HepG2 (cell line): Measurements from ENCODE around the gene DCST2. TPM values are rescaled to one million over a fixed set of nuclear protein-coding genes. Genes with fewer than 3 reads are reported as not detected.

Experiments used
- JUN ChIP-seq: sonication (generic); formaldehyde crosslinking; IDR thresholded peaks from 2 replicates; pipeline ENCODE4 v1.4.0; 2020; ENCODE audit warnings: mild to moderate bottlenecking, missing genetic modification reagents
- KLF6 ChIP-seq: IDR thresholded peaks from 2 replicates; pipeline ENCODE4 v1.8.0; 2016; ENCODE audit warnings: missing biosample characterization, missing genetic modification reagents
- NFYC ChIP-seq: IDR thresholded peaks from 2 replicates; pipeline ENCODE4 v1.6.1; 2016; ENCODE audit warnings: missing genetic modification reagents, missing compliant biosample characterization
- SYNCRIP ChIP-seq: fragments of 200-400 bp; formaldehyde crosslinking; IDR thresholded peaks from 2 replicates; pipeline ENCODE4 v1.6.1; 2018; ENCODE audit warnings: mild to moderate bottlenecking, low read depth, low read length; ENCODE audit not compliant: insufficient read depth
- ZNF484 ChIP-seq: sonication (generic); formaldehyde crosslinking; IDR thresholded peaks from 2 replicates; pipeline ENCODE4 v1.5.1; 2020; ENCODE audit warnings: mild to moderate bottlenecking, low read depth, missing genetic modification reagents, borderline replicate concordance
- ZSCAN21 ChIP-seq: sonication (generic); formaldehyde crosslinking; IDR thresholded peaks from 2 replicates; pipeline ENCODE4 v1.8.0; 2022; ENCODE audit warnings: mild to moderate bottlenecking, missing genetic modification reagents, moderate library complexity, borderline replicate concordance
- polyA plus RNA-seq, 8 experiments: library from polyadenylated mRNA; depleted of rRNA in 3 of 8; stranded (reverse) in 7 of 8; unstranded in 1 of 8; fragments of >200 nt; fragmentation: Illumina TruSeq in 4 of 8; extraction: Trizol in 4 of 8; gene quantifications; 2 replicates each; pipeline versions ENCODE4 v1.2.1 to v1.2.3, GENCODE V29; 2011 to 2016; ENCODE audit warnings: low read depth in 4 of 8, missing spikeins in 1 of 8, mixed read lengths in 1 of 8; ENCODE audit not compliant: insufficient read depth in 1 of 8
- total RNA-seq, 5 experiments: library from RNA; depleted of rRNA; stranded (reverse); fragments of >200 nt; fragmentation: Illumina TruSeq; extraction: Trizol; gene quantifications; 2 replicates each; pipeline ENCODE4 v1.2.3, GENCODE V29; 2016; ENCODE audit warnings: low read depth in 1 of 5
- TF ChIP-seq, protein P1 (sequence below): sonication (generic); formaldehyde crosslinking; IDR thresholded peaks from 2 replicates; pipeline ENCODE4 v1.5.0; 2020; ENCODE audit warnings: mild to moderate bottlenecking, missing genetic modification reagents
- TF ChIP-seq, protein P2 (sequence below): IDR thresholded peaks from 2 replicates; pipeline ENCODE4 v1.6.1; 2012; ENCODE audit warnings: low read length, improper control_type of control experiment

DCST2 gene
- total and polyA plus RNA-seq, 2 of the 13 experiments (the other 11 are each of a cell fraction or from before 2014, with no cell fraction given) = 0.74 TPM; not detected in 1

DNA sequence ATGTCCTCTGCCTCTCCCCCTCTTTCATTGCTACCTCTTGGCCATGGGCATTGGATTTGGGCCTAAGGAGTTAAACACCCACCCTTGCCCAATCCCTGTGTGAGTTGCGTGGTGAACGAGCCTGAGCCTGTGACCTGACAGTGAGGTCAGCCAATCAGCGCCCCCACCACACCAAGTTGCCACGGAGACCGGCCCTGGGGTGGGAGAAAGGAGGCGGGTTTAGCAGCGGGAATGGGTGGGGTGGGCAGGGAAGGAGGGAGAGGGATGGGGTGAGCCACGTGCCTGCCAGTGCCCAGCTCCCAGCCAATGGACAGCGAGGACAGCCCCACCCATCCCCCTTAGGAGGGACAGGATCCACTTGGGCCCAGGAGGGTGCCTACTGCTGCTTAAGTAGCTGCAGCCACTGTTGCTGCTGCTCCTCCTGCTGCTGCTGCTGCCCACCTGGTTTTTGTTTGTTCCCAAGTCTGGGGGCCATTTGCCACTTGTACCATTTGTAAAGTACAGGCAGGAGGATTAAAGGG lies 21.5 kb downstream of the DCST2 start (continued):
- TF ChIP-seq, protein P1, sequence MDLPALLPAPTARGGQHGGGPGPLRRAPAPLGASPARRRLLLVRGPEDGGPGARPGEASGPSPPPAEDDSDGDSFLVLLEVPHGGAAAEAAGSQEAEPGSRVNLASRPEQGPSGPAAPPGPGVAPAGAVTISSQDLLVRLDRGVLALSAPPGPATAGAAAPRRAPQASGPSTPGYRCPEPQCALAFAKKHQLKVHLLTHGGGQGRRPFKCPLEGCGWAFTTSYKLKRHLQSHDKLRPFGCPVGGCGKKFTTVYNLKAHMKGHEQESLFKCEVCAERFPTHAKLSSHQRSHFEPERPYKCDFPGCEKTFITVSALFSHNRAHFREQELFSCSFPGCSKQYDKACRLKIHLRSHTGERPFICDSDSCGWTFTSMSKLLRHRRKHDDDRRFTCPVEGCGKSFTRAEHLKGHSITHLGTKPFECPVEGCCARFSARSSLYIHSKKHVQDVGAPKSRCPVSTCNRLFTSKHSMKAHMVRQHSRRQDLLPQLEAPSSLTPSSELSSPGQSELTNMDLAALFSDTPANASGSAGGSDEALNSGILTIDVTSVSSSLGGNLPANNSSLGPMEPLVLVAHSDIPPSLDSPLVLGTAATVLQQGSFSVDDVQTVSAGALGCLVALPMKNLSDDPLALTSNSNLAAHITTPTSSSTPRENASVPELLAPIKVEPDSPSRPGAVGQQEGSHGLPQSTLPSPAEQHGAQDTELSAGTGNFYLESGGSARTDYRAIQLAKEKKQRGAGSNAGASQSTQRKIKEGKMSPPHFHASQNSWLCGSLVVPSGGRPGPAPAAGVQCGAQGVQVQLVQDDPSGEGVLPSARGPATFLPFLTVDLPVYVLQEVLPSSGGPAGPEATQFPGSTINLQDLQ (CRISPR knock-in tag) = no peak
- no peak for TF ChIP-seq KLF6 (CRISPR knock-in tag)
- no peak for TF ChIP-seq SYNCRIP
- TF ChIP-seq JUN (CRISPR knock-in tag) = no peak
- no peak for TF ChIP-seq ZSCAN21 (CRISPR knock-in tag)
- TF ChIP-seq, protein P2, sequence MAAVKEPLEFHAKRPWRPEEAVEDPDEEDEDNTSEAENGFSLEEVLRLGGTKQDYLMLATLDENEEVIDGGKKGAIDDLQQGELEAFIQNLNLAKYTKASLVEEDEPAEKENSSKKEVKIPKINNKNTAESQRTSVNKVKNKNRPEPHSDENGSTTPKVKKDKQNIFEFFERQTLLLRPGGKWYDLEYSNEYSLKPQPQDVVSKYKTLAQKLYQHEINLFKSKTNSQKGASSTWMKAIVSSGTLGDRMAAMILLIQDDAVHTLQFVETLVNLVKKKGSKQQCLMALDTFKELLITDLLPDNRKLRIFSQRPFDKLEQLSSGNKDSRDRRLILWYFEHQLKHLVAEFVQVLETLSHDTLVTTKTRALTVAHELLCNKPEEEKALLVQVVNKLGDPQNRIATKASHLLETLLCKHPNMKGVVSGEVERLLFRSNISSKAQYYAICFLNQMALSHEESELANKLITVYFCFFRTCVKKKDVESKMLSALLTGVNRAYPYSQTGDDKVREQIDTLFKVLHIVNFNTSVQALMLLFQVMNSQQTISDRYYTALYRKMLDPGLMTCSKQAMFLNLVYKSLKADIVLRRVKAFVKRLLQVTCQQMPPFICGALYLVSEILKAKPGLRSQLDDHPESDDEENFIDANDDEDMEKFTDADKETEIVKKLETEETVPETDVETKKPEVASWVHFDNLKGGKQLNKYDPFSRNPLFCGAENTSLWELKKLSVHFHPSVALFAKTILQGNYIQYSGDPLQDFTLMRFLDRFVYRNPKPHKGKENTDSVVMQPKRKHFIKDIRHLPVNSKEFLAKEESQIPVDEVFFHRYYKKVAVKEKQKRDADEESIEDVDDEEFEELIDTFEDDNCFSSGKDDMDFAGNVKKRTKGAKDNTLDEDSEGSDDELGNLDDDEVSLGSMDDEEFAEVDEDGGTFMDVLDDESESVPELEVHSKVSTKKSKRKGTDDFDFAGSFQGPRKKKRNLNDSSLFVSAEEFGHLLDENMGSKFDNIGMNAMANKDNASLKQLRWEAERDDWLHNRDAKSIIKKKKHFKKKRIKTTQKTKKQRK = no peak
- TF ChIP-seq ZNF484 (CRISPR knock-in tag) = no peak
- peak; percentile 27; the same call in 1 of the 2 replicates for TF ChIP-seq NFYC
- TF ChIP-seq, all 625 proteins: peak for 6
